Body of pancreas (tissue), 4 donors: ENCODE results near the gene AKAP13. TPM values are rescaled to one million over a fixed set of nuclear protein-coding genes. Genes with fewer than 3 reads are reported as not detected.

Experiments
- ATAC-seq: fragments of 150-250 bp; one replicate; pipeline ENCODE4 v1.9.1; 2016
- DNase-seq, 4 donors: peaks; one replicate each; pipeline ENCODE4 v3.0.0-alpha.2; 2019
- H3K27ac ChIP-seq, 4 donors: fragments of 200-600 bp; sonication (generic); 1 replicate in 3 of 4; 2 replicates in 1 of 4; pipeline versions ENCODE4 v1.5.1 to v1.6.1; 2016 to 2019; ENCODE audit warnings: mild to moderate bottlenecking in 1 of 4, mixed read lengths in 1 of 4, moderate library complexity in 1 of 4
- H3K27me3 ChIP-seq, 2 donors: fragments of 200-600 bp; sonication (generic); one replicate each; pipeline ENCODE4 v1.6.0; 2016; ENCODE audit warnings: mild to moderate bottlenecking in 1 of 2
- H3K36me3 ChIP-seq, 2 donors: fragments of 200-600 bp; sonication (generic); replicated peaks in 1 of 2; 2 replicates each; pipeline ENCODE4 v1.5.1; 2016; ENCODE audit warnings: low read depth in 2 of 2; ENCODE audit not compliant: insufficient read depth in 1 of 2
- H3K4me1 ChIP-seq: fragments of 200-600 bp; sonication (generic); one replicate; pipeline ENCODE4 v1.6.0; 2016
- H3K4me3 ChIP-seq, 2 donors: fragments of 200-600 bp; sonication (generic); 1 replicate in 1 of 2; 2 replicates in 1 of 2; pipeline ENCODE4 v1.5.1; 2016 to 2019
- H3K9me3 ChIP-seq, 3 donors: fragments of 200-600 bp; sonication (generic); 1 replicate in 2 of 3; 2 replicates in 1 of 3; pipeline ENCODE4 v1.5.1; 2016
- POLR2A ChIP-seq, 3 donors: fragments of 450-650 bp; IDR thresholded peaks; one replicate each; pipeline ENCODE4 v1.6.1; 2016; ENCODE audit warnings: antibody characterized with exemption in 3 of 3, mild to moderate bottlenecking in 2 of 3
- WGBS, 2 donors: methylation state at CpG; one replicate each; pipeline ENCODE4 v1.1.5; 2017; 5-methylcytosine and 5-hydroxymethylcytosine counted together
- intact Hi-C: fragments of 100-400 bp; cut with DNase I; formaldehyde crosslinking; loops from one replicate; pipeline ENCODE4 v1.15.1; 2023
- total RNA-seq, 2 donors: library from RNA; depleted of rRNA; stranded (reverse); fragments of >200 nt; gene quantifications; one replicate each; pipeline ENCODE4 v1.1.0, GENCODE V29; 2016
- TF ChIP-seq, protein P1 (sequence below), 7 experiments: fragments of 450-650 bp in 4 of 7; fragments of 200-600 bp in 3 of 7; sonication (generic) in 3 of 7; IDR thresholded peaks; one replicate each; pipeline ENCODE4 v1.5.1; 2016 to 2019; ENCODE audit warnings: antibody characterized with exemption in 7 of 7

AKAP13 gene
- total RNA-seq, 2 donors from 2014 or later, result 102 to 160 TPM

DNA sequence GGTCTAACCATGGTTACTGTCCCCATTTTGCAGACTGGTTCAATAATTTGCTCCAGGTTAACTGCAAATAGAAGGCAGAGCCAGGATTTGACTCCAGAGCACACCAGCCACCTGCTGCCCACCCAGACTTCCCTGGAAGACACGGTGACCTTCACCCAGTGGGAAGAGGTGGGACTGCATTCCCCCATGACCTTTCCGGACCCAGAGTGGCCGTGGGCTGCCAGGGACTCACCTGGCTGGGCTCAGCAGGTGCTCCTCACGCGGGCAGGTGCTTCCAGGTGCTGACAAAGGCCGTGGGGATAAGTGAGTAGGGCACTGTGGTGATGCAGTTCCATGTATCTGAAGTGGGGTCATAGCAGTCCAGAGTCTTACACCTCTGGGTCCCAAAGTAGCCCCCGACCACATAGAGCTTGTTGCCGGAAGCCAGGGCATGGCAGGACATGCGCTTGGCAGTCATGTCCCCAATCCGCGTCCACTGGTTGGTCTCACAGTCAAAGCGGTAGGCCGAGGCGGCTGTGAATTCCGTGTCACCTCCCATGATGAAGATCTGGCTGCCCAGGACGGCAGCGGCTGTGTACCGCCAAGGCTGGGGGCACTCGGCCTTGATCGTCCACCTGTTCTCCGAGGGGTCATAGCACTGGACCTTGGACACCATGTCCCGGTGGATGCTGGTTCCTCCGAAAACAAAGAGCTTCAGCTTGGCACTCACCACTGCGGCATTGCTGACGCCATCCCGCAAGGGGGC is 387.6 kb downstream of the AKAP13 start:
- DNase-seq (no peak), ATAC-seq (no peak)
- H3K4me1 ChIP-seq, result peaks cover 10% of the 10 kb centered on the region
- no peak for TF ChIP-seq POLR2A (IDR thresholded peaks at IDR 0.05)
- TF ChIP-seq, protein P1, sequence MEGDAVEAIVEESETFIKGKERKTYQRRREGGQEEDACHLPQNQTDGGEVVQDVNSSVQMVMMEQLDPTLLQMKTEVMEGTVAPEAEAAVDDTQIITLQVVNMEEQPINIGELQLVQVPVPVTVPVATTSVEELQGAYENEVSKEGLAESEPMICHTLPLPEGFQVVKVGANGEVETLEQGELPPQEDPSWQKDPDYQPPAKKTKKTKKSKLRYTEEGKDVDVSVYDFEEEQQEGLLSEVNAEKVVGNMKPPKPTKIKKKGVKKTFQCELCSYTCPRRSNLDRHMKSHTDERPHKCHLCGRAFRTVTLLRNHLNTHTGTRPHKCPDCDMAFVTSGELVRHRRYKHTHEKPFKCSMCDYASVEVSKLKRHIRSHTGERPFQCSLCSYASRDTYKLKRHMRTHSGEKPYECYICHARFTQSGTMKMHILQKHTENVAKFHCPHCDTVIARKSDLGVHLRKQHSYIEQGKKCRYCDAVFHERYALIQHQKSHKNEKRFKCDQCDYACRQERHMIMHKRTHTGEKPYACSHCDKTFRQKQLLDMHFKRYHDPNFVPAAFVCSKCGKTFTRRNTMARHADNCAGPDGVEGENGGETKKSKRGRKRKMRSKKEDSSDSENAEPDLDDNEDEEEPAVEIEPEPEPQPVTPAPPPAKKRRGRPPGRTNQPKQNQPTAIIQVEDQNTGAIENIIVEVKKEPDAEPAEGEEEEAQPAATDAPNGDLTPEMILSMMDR (IDR thresholded peaks at IDR 0.05), result no peak
- WGBS, 2 donors, result 94 to 95% methylated on average over 8 to 26 of the region's 26 CpGs
- intact Hi-C loops, result no loop called here
- H3K36me3 ChIP-seq, result no peaks in the 10 kb centered on the region
- H3K4me3 ChIP-seq, result no peak overlapping the region
- H3K9me3 ChIP-seq, result no peaks in the 10 kb centered on the region
- H3K27ac ChIP-seq, result no peak overlapping the region
- H3K27me3 ChIP-seq, result no peaks in the 10 kb centered on the region

DNA sequence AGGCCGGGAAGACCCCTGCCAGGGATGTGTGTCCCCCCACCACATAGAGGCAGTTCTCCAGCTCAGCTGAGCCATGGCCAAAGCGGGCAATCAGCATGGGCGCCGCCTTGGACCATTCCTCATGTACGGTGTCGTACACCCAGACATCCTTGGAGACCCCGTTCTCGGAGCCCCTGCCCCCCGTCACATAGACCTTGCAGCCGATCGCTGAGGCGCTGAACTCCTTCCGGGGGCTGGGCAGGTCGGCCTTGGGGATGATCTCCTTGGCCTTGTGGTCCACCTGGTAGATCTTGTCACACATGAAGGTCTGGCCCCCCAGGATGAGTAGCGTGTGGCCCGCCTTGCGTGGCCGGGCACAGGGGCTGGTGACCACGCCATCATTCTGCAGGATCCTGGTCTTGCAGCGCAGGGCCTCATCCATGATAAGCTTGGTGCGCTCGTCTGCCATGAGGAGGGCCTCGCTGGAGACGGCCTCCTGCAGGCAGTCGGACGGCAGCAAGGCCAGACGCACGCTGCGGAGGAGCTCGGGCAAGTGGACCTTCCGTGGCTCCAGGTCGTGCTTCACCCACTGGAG is 388.3 kb downstream of the AKAP13 start:
- H3K4me3 ChIP-seq, result no peak overlapping the region
- no peaks in the 10 kb centered on the region for H3K9me3 ChIP-seq
- DNase-seq (no peak), ATAC-seq (no peak)
- H3K27ac ChIP-seq, result no peak overlapping the region
- intact Hi-C loops, result no loop called here
- WGBS, 2 donors, result 97% methylated on average over 19 to 27 of the region's 32 CpGs
- peaks cover 10% of the 10 kb centered on the region for H3K4me1 ChIP-seq
- H3K36me3 ChIP-seq, result no peaks in the 10 kb centered on the region
- TF ChIP-seq, protein P1 (IDR thresholded peaks at IDR 0.05), result no peak
- no peak for TF ChIP-seq POLR2A (IDR thresholded peaks at IDR 0.05)
- H3K27me3 ChIP-seq, result no peaks in the 10 kb centered on the region

DNA sequence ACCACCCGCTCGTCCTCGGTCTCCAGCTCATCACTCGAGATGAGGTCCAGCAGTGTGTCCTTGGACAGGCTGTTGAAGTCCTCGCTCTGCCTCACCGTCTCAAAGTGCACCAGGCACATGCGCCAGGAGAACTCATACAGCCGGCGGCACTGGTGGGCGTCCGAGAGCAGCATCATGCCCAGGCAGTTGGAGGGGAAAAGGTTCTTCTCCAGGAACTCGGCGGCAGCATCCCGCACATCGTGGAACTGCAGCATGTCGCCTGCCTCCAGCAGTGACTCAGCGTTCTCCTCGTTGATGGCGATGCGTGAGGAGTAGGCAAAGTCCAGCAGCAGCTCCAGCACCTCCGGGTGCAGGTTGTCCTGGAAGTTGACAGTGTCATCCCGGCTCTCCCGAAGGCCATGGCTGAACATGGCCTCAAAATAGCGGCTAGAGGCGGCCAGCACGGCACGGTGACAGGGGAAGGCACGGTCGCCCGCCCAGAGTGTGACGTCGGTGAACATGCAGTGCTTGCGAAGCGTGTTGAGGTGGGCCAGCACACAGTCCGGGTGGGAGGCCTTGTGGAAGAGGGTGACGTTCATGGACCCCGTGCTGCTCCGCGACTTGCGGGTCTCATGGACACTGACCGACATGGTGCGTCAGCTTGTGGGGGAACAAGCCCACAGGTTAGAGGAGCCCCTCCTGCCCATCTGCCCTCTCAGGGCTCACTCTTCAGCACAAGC is 388.9 kb downstream of the AKAP13 start:
- intact Hi-C loops, result no loop called here
- TF ChIP-seq, protein P1 (IDR thresholded peaks at IDR 0.05), result no peak
- no peak for TF ChIP-seq POLR2A (IDR thresholded peaks at IDR 0.05)
- peaks cover 10% of the 10 kb centered on the region for H3K4me1 ChIP-seq
- DNase-seq, result no peak
- WGBS, 2 donors, result 96 to 99% methylated on average over 19 to 42 of the region's 42 CpGs
- no peak overlapping the region for H3K27ac ChIP-seq
- ATAC-seq, result no peak
- no peaks in the 10 kb centered on the region for H3K36me3 ChIP-seq
- H3K4me3 ChIP-seq, result no peak overlapping the region
- no peaks in the 10 kb centered on the region for H3K9me3 ChIP-seq
- no peaks in the 10 kb centered on the region for H3K27me3 ChIP-seq

DNA sequence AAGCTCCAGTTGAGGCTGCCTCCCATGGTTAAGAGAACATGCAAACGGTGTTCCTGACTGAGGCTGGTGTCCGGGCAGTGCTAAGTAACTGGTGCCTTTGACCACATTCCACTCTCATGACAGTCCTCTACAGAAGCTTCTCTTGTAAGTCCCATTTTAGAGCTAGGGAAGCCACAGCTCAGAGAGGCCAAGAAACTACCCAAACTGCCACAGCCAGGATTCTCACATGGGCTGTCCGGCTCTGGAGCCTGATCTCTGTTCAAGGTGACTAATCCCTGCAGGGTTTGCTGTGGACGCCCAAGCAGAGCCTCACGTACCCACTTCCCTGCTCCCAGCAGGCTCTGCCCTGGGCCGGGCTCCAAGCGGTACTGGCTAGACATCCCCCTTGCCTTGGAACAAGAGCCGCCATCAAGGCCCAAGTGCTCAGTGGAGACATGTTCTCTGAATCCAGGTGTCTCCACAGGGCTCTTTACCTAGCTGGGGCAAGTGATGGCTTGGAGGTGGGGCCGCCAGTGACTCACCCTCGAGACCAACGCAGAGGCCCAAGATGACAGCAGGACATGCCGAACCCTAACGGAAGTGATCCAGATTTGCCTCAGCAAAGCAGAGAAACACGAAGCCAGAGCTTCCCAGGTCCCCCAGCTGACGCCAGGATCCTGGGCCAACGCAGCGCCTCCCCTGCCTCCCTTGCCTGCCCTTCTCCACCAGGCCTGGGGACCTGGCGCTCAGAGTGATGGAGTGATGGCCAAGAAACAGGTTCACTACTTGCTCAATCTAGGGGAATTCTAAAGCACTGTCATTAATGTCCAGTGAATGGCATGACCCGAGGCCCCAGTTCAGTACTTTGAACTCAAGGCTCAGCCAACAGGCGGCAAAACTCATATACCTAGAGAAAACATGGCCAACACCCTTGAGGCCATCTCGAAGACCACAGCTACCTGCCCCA is 390.0 kb downstream of the AKAP13 start:
- Histone ChIP-seq H3K4me3 (no peak overlapping the region), H3K4me1 (peaks cover 7% of the 10 kb centered on the region), H3K27ac (no peak overlapping the region), H3K9me3 (no peaks in the 10 kb centered on the region), H3K36me3 (no peaks in the 10 kb centered on the region), H3K27me3 (no peaks in the 10 kb centered on the region)
- ATAC-seq (no peak), DNase-seq (no peak)
- 86 to 96% methylated on average over 10 to 20 of the region's 21 CpGs for WGBS, 2 donors
- intact Hi-C loops, result no loop called here
- TF ChIP-seq POLR2A (IDR thresholded peaks at IDR 0.05), result no peak
- TF ChIP-seq, protein P1 (IDR thresholded peaks at IDR 0.05), result no peak
